DND-41 (cell line): ENCODE measurements around the gene MTURN.

Experiments
- ATAC-seq: fragments of 200-7000 bp; cut with Tn5 transposase; 3 replicates; pipeline ENCODE4 v1.9.1; 2021; ENCODE audit warnings: low read depth; ENCODE audit not compliant: insufficient read depth
- DNase-seq: peaks from one replicate; pipeline ENCODE4 v3.0.0-alpha.2; 2020
- H2AFZ ChIP-seq: 2 replicates; pipeline ENCODE4 v1.6.0; 2012; ENCODE audit warnings: low read depth, low read length
- H3K27ac ChIP-seq: 2 replicates; pipeline ENCODE4 v1.5.1; 2012; ENCODE audit warnings: low read length, inconsistent platforms
- H3K27me3 ChIP-seq: fragments of 200-600 bp; sonication (generic); 2 replicates; pipeline ENCODE4 v1.6.0; 2012; ENCODE audit warnings: low read length, mild to moderate bottlenecking, inconsistent platforms; ENCODE audit not compliant: insufficient read depth, poor library complexity
- H3K36me3 ChIP-seq: 2 replicates; pipeline ENCODE4 v1.5.1; 2012; ENCODE audit warnings: low read length, inconsistent platforms; ENCODE audit not compliant: insufficient read depth
- H3K4me1 ChIP-seq: 2 replicates; pipeline ENCODE4 v1.5.1; 2012; ENCODE audit warnings: mild to moderate bottlenecking, low read length; ENCODE audit not compliant: insufficient read depth
- H3K4me2 ChIP-seq: 2 replicates; pipeline ENCODE4 v1.6.0; 2012; ENCODE audit warnings: mild to moderate bottlenecking, moderate library complexity, low read length, inconsistent platforms; ENCODE audit not compliant: insufficient read depth
- H3K4me3 ChIP-seq, 2 experiments: fragments of 200-600 bp in 1 of 2; shearing (Covaris generic) in 1 of 2; 2 replicates each; pipeline ENCODE4 v1.5.1; 2012 to 2016; ENCODE audit warnings: inconsistent platforms in 2 of 2, low read length in 2 of 2, mild to moderate bottlenecking in 2 of 2, low read depth in 1 of 2, moderate library complexity in 1 of 2
- H3K79me2 ChIP-seq: 2 replicates; pipeline ENCODE4 v1.6.0; 2012; ENCODE audit warnings: low read length, inconsistent platforms; ENCODE audit not compliant: insufficient read depth
- H3K9ac ChIP-seq: 2 replicates; pipeline ENCODE4 v1.6.0; 2012; ENCODE audit warnings: low read depth, mild to moderate bottlenecking, inconsistent platforms, low read length, moderate library complexity
- H3K9me3 ChIP-seq: 2 replicates; pipeline ENCODE4 v1.5.1; 2012; ENCODE audit warnings: low read length, moderate library complexity, mild to moderate bottlenecking, inconsistent platforms; ENCODE audit not compliant: insufficient read depth, severe bottlenecking
- H4K20me1 ChIP-seq: 2 replicates; pipeline ENCODE4 v1.6.0; 2012; ENCODE audit warnings: low read length; ENCODE audit not compliant: insufficient read depth
- CTCF ChIP-seq: IDR thresholded peaks from 2 replicates; pipeline ENCODE4 v1.5.1; 2012; ENCODE audit warnings: borderline replicate concordance, low read length, moderate library complexity, mild to moderate bottlenecking; ENCODE audit not compliant: poor library complexity, severe bottlenecking; ENCODE audit errors: extremely low read depth
- EZH2 ChIP-seq: IDR thresholded peaks from 3 replicates; pipeline ENCODE4 v1.6.1; 2012; ENCODE audit warnings: borderline replicate concordance, low read depth, mild to moderate bottlenecking, moderate library complexity, low read length, inconsistent platforms; ENCODE audit not compliant: severe bottlenecking

Gene MTURN

GRCh38 chr7:30171766-30172447 is 37.1 kb downstream of the MTURN start:
- TF ChIP-seq CTCF: no peak
- no peak for TF ChIP-seq EZH2
- H3K27ac ChIP-seq: no peak overlapping the region
- no peaks in the 10 kb centered on the region for H3K36me3 ChIP-seq
- H3K4me2 ChIP-seq: no peak overlapping the region
- H3K4me1 ChIP-seq: no peaks in the 10 kb centered on the region
- no peaks in the 10 kb centered on the region for H3K27me3 ChIP-seq
- H3K4me3 ChIP-seq: no peak overlapping the region
- no peak overlapping the region for H3K9ac ChIP-seq
- no peaks in the 10 kb centered on the region for H4K20me1 ChIP-seq
- H3K79me2 ChIP-seq: no peaks in the 10 kb centered on the region
- no peak for DNase-seq
- H3K9me3 ChIP-seq: no peaks in the 10 kb centered on the region
- no peak for ATAC-seq
- no peak overlapping the region for H2AFZ ChIP-seq

- Histone ChIP-seq H4K20me1 (no peaks in the 10 kb centered on the region), H3K4me2 (no peak overlapping the region), H3K79me2 (no peaks in the 10 kb centered on the region), H3K9ac (no peak overlapping the region), H3K27ac (no peak overlapping the region), H2AFZ (no peak overlapping the region), H3K27me3 (no peaks in the 10 kb centered on the region), H3K4me1 (no peaks in the 10 kb centered on the region), H3K9me3 (no peaks in the 10 kb centered on the region), H3K4me3 (no peak overlapping the region), H3K36me3 (no peaks in the 10 kb centered on the region)
- DNase-seq (no peak), ATAC-seq (no peak)
- TF ChIP-seq CTCF (no peak), EZH2 (no peak)
Observed at GRCh38 chr7:30172451-30172850, 37.7 kb downstream of the MTURN start.

- Histone ChIP-seq H3K9me3 (no peaks in the 10 kb centered on the region), H3K27me3 (no peaks in the 10 kb centered on the region), H2AFZ (no peak overlapping the region), H3K4me2 (no peak overlapping the region), H4K20me1 (no peaks in the 10 kb centered on the region), H3K36me3 (no peaks in the 10 kb centered on the region), H3K27ac (no peak overlapping the region), H3K4me3 (no peak overlapping the region), H3K9ac (no peak overlapping the region), H3K79me2 (no peaks in the 10 kb centered on the region), H3K4me1 (no peaks in the 10 kb centered on the region)
- TF ChIP-seq CTCF (peak; percentile 13), EZH2 (no peak)
- ATAC-seq (no peak), DNase-seq (no peak)
Observed at GRCh38 chr7:30173058-30173897, 38.5 kb downstream of the MTURN start.
